ENCODE results near the gene SKI.
"Not testable (repeated sequence)": the region's sequence is repeated elsewhere in the genome, so short reads cannot be mapped to it uniquely, and the experiment has no call there.

The SKI gene

GRCh38 chr1:2259668-2260402, 31.7 kb downstream of the SKI start:
- no peak for DNase-seq (ENCODE audit: low read depth)

DNA sequence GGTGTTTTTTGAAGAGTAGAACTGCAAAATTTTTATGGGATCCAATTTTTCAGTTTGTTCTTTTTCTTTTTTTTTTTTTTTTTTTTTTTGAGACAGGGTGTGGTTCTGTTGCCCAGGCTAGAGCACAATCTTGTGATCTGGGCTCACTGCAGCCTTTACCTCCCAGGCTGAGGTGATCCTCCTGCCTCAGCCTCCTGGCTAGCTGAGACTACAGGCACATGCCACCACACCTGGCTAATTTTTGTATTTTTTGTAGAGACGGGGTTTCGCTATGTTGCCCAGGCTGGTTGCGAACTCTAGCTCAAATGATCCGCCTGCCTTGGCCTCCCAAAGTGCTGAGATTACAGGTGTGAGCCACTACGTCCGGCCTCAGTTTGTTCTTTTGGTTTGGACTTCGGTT, 32.4 kb downstream of the SKI start:
- not testable (repeated sequence) for DNase-seq (ENCODE audit: low read depth)

GRCh38 chr1:2260917-2261316, 32.8 kb downstream of the SKI start:
- no peak for DNase-seq (ENCODE audit: low read depth)

DNA sequence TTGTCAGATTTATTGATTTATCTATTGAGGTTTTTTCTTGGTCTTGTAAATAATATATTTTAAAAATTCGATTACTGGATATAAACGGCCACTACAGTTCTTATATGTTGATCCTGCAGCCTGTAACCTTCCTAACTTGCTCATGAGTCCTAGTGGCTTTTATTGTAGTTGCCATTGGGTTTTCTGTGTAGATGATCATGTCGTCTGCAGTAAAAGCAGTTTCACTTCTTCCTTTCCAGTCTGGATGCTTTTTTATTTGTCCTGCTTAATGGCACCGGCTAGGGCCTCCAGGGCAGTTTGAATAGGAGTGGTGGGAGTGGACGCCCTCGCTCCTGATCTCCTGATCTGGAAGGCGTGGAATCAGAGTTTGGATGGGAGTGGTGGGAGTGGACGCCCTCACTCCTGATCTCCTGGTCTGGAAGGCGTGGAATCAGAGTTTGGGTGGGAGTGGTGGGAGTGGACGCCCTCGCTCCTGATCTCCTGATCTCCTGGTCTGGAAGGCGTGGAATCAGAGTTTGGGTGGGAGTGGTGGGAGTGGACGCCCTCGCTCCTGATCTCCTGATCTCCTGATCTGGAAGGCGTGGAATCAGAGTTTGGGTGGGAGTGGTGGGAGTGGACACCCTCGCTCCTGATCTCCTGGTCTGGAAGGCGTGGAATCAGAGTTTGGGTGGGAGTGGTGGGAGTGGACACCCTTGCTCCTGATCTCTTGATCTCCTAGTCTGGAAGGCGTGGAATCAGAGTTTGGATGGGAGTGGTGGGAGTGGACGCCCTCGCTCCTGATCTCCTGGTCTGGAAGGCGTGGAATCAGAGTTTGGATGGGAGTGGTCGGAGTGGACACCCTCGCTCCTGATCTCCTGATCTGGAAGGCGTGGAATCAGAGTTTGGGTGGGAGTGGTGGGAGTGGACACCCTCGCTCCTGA, 33.6 kb downstream of the SKI start:
- DNase-seq (ENCODE audit: low read depth): not testable (repeated sequence)

DNA sequence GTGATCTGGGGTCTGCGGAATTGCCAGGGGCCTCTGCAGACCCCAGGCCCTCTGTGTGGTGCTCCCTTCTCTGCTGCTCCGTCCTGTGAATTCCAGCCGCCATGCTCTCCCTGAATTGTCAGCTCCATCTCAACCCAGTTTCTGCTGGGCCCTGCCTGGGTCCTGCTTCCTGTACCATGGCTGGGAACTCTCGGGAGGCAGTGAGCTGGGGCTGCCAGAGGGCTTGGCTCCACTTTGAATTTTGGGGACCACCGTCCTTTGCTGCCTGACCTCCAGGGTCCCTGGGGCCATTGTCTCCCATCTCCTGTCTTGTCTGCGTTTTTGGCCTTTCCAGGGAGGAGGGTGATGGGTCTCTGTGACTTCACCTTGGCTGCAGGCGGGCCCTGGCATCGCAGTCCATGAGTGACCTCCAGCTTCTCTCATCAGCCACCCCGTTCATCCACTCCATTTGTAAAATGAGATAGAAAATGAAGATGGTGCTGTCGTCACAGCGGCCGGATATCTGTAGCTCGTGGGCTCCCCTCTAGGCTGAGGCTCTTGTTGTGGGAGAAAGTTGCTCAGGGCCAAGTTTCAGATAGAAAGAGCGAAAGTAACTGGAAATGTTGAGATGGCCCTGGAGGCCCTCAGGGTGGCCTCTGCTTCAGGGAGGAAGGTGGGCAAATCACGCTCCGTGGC, 38.3 kb downstream of the SKI start:
- no peak for DNase-seq (ENCODE audit: low read depth)

DNA sequence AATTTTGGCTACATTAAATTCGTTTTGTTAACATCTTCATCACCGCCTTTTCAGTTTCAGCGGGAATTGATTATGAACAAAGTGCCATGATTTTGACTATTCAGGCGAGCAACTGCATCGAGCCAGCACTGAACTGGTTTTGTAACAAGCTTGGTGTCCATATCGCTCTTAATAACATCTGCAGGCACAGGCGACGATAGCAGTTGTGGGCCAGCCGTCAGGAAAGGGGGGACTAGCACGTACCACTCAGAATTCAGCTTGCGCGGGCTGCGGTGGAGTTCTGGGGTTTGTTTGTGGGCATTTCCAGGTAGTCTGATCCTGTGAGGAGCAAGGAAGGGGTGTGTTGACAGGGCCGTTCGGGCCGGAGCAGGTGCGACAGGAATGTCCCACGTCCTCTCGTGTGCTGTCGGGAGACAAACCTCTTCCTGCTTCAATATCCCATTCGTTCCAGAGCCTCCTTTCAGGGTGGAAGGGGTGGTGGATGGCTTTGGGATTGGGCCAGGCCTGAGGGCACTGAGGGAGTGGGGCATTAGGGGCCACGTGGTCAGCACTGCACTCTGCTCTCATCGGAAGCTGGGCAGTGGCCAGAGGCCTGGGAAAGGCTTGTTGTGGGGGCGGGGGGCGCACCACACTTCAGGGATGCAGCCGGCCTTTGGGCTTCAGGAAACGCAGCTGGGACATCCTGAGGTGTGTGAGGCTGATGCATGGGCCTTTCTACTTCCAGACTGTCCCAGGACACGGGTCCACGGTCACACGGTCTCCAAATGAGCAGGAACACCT, 39.1 kb downstream of the SKI start:
- DNase-seq (ENCODE audit: low read depth): no peak

DNA sequence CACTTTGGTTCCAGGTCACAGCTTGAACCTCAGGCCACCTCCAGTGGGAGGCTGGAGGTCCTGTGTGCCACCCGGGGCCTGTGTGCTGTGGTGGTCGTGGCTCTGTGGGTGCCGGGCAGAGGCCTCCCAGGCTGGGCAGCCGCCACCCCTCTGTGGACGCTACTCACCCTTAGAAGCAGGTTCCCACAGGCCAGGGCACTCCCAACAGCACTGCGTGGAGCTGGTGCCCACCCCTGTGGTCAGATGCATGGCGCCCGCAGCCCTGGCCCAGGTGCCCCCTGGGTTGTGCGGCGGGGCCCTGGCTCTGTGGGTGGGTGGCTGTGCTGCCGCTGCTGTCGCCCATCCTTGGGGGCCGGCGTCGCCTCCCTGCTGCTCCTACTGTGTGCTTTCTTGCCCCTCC, 39.7 kb downstream of the SKI start:
- no peak for DNase-seq (ENCODE audit: low read depth)

GRCh38 chr1:2268285-2269056, 40.4 kb downstream of the SKI start:
- no peak for DNase-seq (ENCODE audit: low read depth)

GRCh38 chr1:2269193-2269921, 41.2 kb downstream of the SKI start:
- no peak for DNase-seq (ENCODE audit: low read depth)

- DNase-seq (ENCODE audit: low read depth): no peak
These were observed 41.8 kb downstream of the SKI start for GRCh38 chr1:2269922-2270259.

GRCh38 chr1:2270260-2271100, 42.4 kb downstream of the SKI start:
- no peak for DNase-seq (ENCODE audit: low read depth)

DNA sequence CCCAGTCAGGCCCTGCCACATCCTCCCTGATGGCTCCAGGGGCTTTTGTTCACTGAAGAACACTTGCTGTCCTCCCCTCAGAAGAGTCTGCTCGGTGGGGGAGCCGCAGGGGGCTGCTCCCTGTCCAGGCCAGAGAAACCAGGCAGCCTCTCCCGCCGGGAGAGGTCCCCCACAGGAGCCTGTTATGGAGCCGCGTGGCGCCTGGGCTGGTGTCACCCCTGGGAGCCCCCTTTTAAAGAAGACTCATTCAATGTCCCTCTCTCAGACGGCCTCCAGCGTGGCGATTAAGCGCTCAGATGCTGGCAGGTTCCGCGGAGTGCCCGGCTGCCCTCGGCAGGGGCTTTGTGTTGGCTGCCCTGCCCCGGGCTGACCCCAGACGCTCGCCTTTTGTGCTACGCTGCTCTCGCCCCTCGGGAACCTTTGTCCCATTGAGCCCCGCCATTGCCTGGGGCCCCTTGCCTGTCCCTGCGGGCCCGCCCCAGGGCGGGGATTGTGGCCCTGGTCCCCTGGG, 43.1 kb downstream of the SKI start:
- no peak for DNase-seq (ENCODE audit: low read depth)

DNA sequence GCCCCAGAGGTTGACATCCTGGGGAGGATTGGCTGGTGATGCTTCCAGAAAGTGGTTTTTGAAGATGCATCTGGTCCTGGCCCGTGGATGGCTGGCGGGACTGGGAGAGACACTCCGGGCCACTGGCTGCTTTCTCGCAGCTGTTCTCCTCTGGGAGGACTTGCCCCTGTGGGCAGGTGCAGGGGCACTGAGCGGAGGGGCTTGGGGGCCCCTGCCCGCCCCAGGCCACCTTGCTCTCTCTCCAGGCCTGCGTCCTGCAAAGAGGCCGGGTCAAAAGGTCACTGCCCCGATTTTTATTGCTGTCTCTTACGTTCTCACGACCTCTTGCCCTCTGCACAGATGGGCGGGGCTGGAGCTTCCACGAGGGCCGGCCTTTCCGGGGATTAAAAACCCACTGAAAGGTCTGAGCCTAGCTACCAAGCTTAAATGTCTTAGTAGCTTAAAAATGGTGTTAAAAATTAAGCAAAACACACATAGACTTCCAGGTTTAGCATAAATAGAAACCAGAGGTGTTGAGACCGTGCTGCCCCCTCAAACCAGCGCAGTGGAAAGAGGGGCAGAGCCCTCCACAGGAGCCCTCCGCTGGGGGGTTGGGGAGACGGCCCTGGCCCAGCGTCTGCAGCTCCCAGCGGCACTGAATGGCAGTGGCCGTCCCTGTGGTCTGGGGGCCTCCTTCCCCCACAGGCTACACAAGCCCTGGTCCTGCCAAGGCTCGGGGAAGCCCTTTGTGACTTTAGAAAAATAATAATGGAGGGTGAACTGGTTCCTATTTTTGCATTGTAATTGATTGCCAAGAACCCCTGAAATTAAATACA, 43.9 kb downstream of the SKI start:
- no peak for DNase-seq (ENCODE audit: low read depth)

DNA sequence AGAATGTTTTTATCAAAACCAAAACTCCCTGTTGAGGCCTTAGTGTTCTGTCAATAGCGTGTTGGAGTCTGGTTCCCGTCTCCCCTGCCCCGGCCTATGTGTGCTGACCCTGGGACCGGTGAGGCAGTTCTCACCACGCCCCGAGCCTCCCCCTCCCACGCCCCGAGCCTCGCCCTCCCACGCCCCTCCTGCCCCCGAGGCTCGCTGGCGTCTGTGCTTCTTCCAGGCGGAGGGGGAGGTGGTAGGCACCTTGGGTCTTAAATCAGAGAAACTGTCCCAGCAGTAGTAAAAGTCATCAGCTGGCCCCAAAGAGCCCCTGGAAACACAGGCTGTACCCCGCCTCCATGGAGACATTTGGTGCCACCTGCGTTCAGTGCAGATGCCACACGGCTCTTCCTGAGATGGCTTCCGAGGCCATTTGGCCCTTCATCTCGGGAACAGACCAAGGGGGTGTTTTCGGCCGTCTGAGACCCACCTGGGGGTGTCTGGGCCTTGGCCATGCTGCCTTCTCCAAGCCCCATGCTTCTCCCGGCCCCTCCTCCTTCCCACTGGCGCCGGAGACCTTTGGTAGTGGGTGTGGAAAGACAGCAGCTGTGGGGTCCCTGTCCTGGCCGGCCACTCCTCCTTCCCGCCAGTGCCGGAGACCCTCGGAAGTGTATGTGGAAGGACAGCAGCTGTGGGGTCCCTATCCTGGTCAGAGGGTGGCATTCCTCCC, 44.7 kb downstream of the SKI start:
- DNase-seq (ENCODE audit: low read depth): no peak

DNA sequence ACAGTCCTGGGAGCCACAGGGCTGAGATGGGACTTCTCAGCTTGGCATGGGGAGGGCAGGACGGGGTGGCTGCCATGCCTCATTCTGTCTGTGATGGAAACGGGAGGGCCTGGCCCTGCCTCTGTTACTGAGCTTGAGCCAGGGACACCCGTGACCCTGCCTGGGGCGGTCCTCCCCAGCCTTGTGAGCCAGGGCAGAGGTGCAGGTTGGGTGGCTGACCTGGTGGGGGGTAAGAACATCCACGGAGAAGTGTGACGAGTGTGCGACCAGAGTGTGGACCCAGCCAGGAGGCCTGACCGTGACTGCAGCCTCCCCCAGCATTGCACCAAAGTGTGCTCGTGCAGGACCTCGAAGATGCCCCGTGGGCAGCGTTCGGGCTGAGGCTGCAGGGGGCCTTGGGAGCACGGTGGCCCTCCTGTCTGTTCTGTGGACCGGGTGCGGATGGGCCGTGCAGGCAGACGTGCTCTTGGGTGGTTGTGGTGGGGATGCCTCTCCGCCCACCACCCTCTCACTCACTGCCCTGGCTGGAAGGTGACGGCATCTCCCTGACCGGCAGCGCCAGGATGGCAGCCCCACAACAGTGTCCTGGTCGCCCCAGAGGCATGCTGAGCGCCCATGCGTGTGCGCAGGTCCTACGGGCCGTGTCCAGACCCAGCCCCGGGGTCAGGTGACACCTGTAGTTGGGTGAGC, 45.4 kb downstream of the SKI start:
- no peak for DNase-seq (ENCODE audit: low read depth)

DNA sequence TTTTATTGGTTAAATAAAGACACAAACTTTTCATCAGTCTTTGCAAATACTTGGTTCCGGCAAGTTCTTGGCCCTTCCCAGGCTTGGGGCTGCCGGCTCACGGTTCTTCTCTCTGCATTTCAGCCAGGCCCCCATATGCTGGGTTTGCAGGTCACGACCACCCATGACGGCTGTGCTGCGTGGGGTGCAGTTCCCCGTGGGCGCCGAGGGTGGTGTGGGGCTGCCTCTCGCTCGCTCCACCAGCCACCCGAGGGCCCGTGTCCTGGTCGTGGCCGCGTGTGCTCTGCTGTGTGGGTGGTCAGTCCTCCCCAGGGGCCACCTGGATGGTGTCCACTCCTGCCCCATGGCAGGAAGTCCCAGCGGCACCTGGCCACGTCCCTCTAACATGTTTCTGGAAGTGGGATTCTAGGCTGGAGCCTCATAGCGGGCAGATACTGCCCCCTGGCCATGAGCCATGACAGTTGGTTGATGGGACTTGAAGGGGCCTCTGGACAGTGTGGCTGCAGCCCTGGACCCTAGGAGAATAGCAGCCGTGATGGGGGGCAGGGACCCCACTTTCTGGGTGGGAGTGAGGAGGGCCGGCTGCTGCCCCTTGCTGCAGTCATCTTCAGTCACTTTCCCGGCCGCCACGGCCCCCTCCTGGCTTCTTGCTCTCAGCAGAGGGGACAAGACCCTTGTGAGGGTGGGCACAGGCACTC, 46.3 kb downstream of the SKI start:
- no peak for DNase-seq (ENCODE audit: low read depth)
